Omental fat pad (tissue), 4 donors: Measurements from ENCODE around the gene NMT1. TPM values are rescaled to one million over a fixed set of nuclear protein-coding genes. Genes with fewer than 3 reads are reported as not detected.

Source experiments
- ATAC-seq: fragments of 150-250 bp; one replicate; pipeline ENCODE4 v1.9.1; 2016; ENCODE audit warnings: mild to moderate bottlenecking, moderate library complexity; ENCODE audit not compliant: low FRiP score
- DNase-seq: peaks from one replicate; pipeline ENCODE4 v3.0.0-alpha.2; 2019; ENCODE audit warnings: low spot score
- CTCF ChIP-seq, 3 donors: fragments of 450-650 bp; IDR thresholded peaks; one replicate each; pipeline ENCODE4 v1.5.1; 2016 to 2017; ENCODE audit warnings: antibody characterized with exemption in 3 of 3, mild to moderate bottlenecking in 3 of 3, moderate library complexity in 2 of 3
- total RNA-seq, 4 donors: library from RNA; depleted of rRNA; stranded (reverse); fragments of >200 nt; gene quantifications; one replicate each; pipeline ENCODE4 v1.1.0, GENCODE V29; 2016

NMT1 gene
- total RNA-seq, 4 donors from 2014 or later: 57.3 to 101 (median 78.1) TPM

GRCh38 chr17:45132320-45132571 is 71.1 kb downstream of the NMT1 start, which contains the start of gene PLCD3:
TSS of gene PLCD3 (minus strand) at chr17:45132515. CDS start at chr17:45132410, 105 bp downstream.
- ATAC-seq (no peak), DNase-seq (no peak)
- TF ChIP-seq CTCF (IDR thresholded peaks at IDR 0.05): no peak

GRCh38 chr17:45132572-45133463 is 71.7 kb downstream of the NMT1 start:
- peak; percentile 50 for ATAC-seq
- DNase-seq: peak; percentile 54
- peak in 1 of 3 donors; percentile 82 for TF ChIP-seq CTCF (IDR thresholded peaks at IDR 0.05)

- ATAC-seq (peak; percentile 79), DNase-seq (peak; percentile 97)
- peak in 2 of 3 donors; percentile 99 to 100 for TF ChIP-seq CTCF (IDR thresholded peaks at IDR 0.05)
Observed at GRCh38 chr17:45135192-45135977, 74.3 kb downstream of the NMT1 start, which contains the start of gene ACBD4. TSS of gene ACBD4 (plus strand) at chr17:45135687. CDS start at chr17:45136145, 458 bp downstream.

GRCh38 chr17:45135978-45136791 is 75.1 kb downstream of the NMT1 start:
- ATAC-seq: no peak
- TF ChIP-seq CTCF (IDR thresholded peaks at IDR 0.05): no peak
- DNase-seq: no peak

- DNase-seq: no peak
- no peak for TF ChIP-seq CTCF (IDR thresholded peaks at IDR 0.05)
- no peak for ATAC-seq
Observed at GRCh38 chr17:45136846-45137560, 75.9 kb downstream of the NMT1 start.
